ENCODE measurements around the gene HK3.

DNA sequence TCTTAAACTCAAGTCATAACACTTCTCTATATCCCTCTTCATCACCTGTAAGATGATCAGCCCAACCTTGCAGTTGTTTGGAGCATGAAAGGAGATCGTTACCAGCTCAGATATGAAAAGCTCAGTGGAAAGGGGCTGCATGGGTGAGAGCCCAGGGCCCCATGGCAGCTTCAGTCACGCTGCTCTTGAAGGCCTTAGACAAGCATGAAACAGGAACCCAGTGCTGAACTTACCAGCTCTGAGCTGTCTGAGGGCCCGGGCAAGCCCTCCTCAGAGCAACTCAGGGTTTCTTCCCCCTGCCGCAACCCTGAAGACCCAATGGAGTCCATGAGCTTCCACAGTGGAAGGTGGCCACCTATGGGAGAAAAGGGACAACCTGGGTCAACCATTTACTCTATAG lies 3.3 kb downstream of the HK3 start:
- TF ChIP-seq, protein P1, sequence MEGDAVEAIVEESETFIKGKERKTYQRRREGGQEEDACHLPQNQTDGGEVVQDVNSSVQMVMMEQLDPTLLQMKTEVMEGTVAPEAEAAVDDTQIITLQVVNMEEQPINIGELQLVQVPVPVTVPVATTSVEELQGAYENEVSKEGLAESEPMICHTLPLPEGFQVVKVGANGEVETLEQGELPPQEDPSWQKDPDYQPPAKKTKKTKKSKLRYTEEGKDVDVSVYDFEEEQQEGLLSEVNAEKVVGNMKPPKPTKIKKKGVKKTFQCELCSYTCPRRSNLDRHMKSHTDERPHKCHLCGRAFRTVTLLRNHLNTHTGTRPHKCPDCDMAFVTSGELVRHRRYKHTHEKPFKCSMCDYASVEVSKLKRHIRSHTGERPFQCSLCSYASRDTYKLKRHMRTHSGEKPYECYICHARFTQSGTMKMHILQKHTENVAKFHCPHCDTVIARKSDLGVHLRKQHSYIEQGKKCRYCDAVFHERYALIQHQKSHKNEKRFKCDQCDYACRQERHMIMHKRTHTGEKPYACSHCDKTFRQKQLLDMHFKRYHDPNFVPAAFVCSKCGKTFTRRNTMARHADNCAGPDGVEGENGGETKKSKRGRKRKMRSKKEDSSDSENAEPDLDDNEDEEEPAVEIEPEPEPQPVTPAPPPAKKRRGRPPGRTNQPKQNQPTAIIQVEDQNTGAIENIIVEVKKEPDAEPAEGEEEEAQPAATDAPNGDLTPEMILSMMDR (IDR thresholded peaks at IDR 0.05) = no peak
- TF ChIP-seq, protein P2, sequence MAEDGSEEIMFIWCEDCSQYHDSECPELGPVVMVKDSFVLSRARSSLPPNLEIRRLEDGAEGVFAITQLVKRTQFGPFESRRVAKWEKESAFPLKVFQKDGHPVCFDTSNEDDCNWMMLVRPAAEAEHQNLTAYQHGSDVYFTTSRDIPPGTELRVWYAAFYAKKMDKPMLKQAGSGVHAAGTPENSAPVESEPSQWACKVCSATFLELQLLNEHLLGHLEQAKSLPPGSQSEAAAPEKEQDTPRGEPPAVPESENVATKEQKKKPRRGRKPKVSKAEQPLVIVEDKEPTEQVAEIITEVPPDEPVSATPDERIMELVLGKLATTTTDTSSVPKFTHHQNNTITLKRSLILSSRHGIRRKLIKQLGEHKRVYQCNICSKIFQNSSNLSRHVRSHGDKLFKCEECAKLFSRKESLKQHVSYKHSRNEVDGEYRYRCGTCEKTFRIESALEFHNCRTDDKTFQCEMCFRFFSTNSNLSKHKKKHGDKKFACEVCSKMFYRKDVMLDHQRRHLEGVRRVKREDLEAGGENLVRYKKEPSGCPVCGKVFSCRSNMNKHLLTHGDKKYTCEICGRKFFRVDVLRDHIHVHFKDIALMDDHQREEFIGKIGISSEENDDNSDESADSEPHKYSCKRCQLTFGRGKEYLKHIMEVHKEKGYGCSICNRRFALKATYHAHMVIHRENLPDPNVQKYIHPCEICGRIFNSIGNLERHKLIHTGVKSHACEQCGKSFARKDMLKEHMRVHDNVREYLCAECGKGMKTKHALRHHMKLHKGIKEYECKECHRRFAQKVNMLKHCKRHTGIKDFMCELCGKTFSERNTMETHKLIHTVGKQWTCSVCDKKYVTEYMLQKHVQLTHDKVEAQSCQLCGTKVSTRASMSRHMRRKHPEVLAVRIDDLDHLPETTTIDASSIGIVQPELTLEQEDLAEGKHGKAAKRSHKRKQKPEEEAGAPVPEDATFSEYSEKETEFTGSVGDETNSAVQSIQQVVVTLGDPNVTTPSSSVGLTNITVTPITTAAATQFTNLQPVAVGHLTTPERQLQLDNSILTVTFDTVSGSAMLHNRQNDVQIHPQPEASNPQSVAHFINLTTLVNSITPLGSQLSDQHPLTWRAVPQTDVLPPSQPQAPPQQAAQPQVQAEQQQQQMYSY (CRISPR knock-in tag; IDR thresholded peaks at IDR 0.05) = no peak
- TF ChIP-seq, protein P3, sequence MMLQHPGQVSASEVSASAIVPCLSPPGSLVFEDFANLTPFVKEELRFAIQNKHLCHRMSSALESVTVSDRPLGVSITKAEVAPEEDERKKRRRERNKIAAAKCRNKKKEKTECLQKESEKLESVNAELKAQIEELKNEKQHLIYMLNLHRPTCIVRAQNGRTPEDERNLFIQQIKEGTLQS (CRISPR knock-in tag; conservative IDR thresholded peaks at IDR 0.05) = no peak
- no peak for TF ChIP-seq CREB1 (CRISPR knock-in tag; IDR thresholded peaks at IDR 0.05)
- no peak for TF ChIP-seq SOX15 (CRISPR knock-in tag; IDR thresholded peaks at IDR 0.05)
- TF ChIP-seq ZNF121 (CRISPR knock-in tag; IDR thresholded peaks at IDR 0.05) = no peak
- no peak for TF ChIP-seq ATF1 (CRISPR knock-in tag; IDR thresholded peaks at IDR 0.05)
- TF ChIP-seq, protein P4, sequence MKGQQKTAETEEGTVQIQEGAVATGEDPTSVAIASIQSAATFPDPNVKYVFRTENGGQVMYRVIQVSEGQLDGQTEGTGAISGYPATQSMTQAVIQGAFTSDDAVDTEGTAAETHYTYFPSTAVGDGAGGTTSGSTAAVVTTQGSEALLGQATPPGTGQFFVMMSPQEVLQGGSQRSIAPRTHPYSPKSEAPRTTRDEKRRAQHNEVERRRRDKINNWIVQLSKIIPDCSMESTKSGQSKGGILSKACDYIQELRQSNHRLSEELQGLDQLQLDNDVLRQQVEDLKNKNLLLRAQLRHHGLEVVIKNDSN (CRISPR knock-in tag; IDR thresholded peaks at IDR 0.05) = no peak
- TF ChIP-seq NFE2L1 (CRISPR knock-in tag; IDR thresholded peaks at IDR 0.05) = no peak
- TF ChIP-seq ELF4 (CRISPR knock-in tag; IDR thresholded peaks at IDR 0.05; ENCODE audit: low read depth) = no peak
- TF ChIP-seq, protein P5, sequence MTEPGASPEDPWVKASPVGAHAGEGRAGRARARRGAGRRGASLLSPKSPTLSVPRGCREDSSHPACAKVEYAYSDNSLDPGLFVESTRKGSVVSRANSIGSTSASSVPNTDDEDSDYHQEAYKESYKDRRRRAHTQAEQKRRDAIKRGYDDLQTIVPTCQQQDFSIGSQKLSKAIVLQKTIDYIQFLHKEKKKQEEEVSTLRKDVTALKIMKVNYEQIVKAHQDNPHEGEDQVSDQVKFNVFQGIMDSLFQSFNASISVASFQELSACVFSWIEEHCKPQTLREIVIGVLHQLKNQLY (CRISPR knock-in tag; IDR thresholded peaks at IDR 0.05) = no peak

All from WTC11 (cell line).